HG02885 (cell line): ENCODE data around the gene C1orf167.

ENCODE experiments used
- ATAC-seq: cut with Tn5 transposase; IDR thresholded peaks from one replicate; pipeline ENCODE4 v1.9.1; 2021; ENCODE audit warnings: mild to moderate bottlenecking; ENCODE audit not compliant: unreplicated experiment, poor library complexity

C1orf167 gene

DNA sequence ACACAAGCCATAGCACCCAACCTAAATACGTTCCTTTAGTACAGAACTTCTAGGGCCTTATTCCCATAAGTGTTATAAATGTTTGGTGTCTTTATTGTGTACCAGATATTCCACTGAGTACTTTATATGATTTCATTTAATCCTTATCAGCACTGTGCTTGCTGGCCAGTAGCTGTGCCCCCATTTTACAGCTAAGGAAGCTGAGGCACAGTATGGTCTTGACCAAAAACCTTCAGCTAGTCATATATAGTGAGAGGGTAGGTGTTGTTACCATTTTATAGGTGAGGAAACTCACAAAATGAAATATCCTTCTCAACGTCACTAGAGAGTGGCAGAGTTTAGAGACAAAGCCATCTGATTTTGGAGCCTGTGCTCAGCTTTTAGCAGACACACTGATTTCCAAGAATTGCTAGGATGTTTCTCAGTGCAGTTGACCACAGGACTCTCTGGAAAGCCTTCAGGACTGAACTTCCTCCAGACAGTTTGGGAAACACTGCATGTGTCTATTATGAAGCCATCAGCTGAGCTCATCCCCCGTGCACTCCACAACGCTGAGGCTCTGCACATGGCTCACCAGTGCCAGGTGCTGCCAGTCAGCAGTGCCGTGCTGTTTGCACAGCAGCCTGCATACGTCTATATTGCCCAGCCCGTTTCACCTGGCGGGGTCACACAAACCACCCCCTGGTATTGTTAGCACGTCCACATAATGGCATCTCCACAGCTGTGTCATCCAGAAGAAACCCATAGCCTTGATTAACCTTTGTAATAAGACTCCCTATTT is 70.1 kb downstream of the C1orf167 start:
- no peak for ATAC-seq

- ATAC-seq: no peak
Observed at GRCh38 chr1:11833497-11833896, 71.5 kb downstream of the C1orf167 start.

GRCh38 chr1:11833900-11834299 is 71.9 kb downstream of the C1orf167 start:
- ATAC-seq: no peak

DNA sequence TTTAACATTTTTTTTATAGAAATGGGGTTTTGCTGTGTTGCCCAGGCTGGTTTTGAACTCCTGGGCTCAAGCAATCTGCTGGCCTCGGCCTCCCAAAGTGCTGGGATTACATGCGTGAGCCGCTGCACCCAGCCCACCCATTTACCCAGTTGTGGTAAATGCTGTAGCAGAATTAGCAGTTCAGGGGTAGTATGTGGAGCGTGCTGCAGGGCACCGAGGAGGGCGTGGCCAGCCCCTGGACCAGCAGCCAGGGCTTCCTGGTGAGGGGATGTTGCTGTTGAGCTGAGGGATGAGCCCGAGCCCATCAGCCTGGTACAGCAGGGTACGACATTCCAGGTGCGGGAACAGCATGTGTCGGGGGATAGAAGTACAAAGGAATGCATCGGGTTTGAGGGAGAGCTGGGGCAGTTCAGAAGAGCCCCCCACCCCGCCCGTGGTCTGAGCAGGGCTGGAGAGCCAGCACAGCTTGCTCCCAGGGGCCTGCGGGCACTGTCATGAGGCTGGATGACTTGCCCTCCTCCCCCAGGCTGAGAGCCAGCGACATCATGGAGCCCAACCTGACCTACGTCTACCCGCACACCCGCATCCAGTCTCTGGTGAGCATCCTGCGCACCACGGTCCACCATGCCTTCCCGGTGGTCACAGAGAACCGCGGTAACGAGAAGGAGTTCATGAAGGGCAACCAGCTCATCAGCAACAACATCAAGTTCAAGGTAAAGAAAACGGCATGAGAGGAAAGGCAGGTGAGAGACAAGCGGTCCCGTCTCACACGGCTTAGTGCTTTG is 73.6 kb downstream of the C1orf167 start:
- ATAC-seq: no peak

DNA sequence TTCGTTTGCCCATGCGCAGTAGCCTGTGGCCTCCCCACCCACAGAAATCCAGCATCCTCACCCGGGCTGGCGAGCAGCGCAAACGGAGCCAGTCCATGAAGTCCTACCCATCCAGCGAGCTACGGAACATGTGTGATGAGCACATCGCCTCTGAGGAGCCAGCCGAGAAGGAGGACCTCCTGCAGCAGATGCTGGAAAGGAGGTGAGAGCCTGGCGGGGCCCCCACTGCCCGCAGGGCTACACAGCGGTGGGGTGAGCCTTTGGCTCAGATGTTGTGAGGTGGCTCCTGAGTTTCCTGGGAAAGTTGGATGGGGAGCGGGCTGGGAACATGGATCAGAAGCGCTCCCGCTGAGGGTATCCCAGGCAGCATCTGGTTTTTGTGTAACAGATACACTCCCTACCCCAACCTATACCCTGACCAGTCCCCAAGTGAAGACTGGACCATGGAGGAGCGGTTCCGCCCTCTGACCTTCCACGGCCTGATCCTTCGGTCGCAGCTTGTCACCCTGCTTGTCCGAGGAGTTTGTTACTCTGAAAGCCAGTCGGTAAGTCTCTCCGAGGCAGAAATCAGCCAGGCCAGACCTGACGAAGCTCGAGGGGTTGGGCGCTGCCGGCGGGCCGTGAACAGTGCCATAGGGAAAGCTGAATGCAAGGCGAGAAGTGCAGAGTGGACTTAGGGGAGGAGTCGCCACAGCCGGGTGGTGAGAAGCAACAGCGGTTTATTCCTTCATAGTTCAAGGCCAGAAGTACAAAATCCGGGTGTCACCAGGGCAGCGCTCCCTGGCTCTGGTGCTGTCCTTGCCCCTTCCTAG is 75.2 kb downstream of the C1orf167 start:
- no peak for ATAC-seq

- no peak for ATAC-seq
Observed at GRCh38 chr1:11837767-11838348, 75.9 kb downstream of the C1orf167 start.

GRCh38 chr1:11838349-11839272 is 76.6 kb downstream of the C1orf167 start:
- peak; percentile 48 for ATAC-seq
